Fibroblast of pulmonary artery (primary cell): Measurements from ENCODE around the gene TRIM47.

ENCODE experiments used
- DNase-seq: peaks from one replicate; pipeline ENCODE4 v3.0.0-alpha.2; 2010; ENCODE audit warnings: low read depth
- H3K4me3 ChIP-seq: replicated peaks from 2 replicates; pipeline ENCODE4 v1.5.1; 2011; ENCODE audit warnings: low read depth, mild to moderate bottlenecking, control low read depth, low read length, moderate library complexity
- TF ChIP-seq, protein P1 (sequence below): IDR thresholded peaks from 2 replicates; pipeline ENCODE4 v1.5.1; 2011; ENCODE audit warnings: mild to moderate bottlenecking, control low read depth, low read length, inconsistent platforms; ENCODE audit errors: missing control alignments

TRIM47 gene

DNA sequence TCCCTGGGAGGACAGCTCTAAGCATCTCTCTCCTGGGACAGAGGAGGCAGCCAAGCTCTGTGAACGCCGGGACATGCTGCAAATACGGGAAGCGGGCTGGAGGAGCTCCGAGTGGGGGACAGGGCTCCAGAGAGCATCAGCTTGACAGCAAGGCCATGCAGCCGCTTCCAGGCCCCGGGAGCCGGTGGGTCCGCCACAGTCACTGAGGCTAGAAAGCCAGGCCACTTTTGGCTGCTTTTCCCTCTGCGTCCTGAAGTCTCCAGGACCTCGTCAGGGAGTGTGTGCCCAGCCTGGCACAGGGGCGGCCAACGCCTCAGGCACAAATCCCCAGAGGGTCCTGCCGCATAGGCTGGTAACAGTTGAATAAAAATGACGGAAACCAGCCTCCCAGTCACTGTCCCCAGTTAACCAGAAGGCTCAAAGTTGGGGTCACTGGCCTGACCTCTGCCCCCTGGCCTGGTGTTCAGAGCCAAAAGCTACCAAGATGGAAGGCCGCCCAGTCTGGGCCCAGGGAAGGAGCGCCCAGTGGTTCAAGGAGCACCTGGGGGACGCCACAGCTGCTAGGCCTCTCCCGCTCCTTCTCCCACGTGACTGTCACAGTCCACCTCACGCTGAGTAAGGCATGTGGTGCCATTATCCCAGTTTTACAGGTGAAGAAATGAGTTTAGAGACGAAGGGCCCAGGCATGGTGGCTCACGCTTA, 21.5 kb upstream of the TRIM47 start:
- no peak for DNase-seq
- TF ChIP-seq, protein P1, sequence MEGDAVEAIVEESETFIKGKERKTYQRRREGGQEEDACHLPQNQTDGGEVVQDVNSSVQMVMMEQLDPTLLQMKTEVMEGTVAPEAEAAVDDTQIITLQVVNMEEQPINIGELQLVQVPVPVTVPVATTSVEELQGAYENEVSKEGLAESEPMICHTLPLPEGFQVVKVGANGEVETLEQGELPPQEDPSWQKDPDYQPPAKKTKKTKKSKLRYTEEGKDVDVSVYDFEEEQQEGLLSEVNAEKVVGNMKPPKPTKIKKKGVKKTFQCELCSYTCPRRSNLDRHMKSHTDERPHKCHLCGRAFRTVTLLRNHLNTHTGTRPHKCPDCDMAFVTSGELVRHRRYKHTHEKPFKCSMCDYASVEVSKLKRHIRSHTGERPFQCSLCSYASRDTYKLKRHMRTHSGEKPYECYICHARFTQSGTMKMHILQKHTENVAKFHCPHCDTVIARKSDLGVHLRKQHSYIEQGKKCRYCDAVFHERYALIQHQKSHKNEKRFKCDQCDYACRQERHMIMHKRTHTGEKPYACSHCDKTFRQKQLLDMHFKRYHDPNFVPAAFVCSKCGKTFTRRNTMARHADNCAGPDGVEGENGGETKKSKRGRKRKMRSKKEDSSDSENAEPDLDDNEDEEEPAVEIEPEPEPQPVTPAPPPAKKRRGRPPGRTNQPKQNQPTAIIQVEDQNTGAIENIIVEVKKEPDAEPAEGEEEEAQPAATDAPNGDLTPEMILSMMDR = no peak

DNA sequence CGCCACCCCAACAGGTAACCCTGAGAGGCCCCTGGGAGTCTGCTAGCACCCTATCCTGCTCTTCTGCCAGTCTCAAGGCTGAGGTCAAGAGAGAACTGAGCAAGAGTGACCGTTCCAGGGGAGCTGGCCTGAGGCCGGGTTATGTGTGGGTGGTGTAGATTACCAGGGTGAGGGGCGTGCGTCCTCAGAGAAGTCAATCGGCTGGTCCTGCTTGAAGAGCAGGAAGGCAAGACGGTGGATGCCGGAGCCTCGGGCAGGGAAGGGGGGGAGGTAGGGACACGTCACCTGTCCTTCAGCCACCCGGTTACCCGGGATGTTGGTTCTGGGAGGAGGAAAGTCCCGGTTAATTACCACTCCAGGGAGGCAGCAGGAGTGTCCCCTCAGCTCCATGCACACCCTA, 21.0 kb upstream of the TRIM47 start:
- H3K4me3 ChIP-seq = no peak overlapping the region
- no peak for DNase-seq
- TF ChIP-seq, protein P1 = no peak

More for the DNA sequence above, 21.5 kb upstream of the TRIM47 start:
- H3K4me3 ChIP-seq = no peak overlapping the region

DNA sequence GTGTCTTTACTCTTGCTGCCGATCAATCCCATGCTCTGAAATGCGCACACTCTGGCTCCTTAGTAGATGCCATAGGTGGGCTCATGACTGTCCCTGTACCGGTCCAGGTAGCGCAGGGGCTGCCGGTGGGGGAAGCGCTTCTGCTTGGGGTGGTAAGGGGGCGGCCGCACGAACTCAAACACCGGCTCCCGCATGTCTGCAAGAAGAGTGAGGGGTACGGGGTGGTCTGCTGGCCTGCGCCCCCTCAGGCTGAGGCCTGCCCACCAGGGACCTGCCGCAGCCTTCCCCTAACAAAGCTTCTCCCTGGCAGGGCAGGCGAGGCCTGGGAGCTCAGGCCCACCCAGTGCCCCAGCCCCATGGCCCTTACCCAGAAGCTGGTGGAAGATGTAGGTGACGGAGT, 20.4 kb upstream of the TRIM47 start:
- TF ChIP-seq, protein P1 = no peak
- no peak for DNase-seq
- no peak overlapping the region for H3K4me3 ChIP-seq

DNA sequence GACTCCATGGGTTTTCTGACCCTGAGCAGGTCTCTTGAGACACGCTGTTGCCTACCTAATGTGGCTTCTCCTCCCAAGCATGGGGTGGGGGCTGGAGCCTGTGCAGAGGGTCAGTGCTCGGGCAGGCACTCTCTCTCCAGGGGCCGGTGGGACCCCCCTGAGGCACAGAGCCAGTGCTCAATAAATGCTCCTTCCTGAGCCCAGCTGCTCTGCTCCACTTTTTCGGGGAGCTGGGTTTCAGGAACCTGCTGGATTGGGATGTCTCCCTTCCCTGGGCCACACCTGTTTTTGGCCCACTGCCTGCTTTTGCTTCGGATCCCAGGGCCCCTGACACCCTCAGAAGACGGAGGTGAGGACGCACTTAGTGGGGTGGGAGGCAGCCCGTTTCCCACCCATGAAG, 19.7 kb upstream of the TRIM47 start:
- DNase-seq = no peak
- TF ChIP-seq, protein P1 = no peak
- H3K4me3 ChIP-seq = no peak overlapping the region

DNA sequence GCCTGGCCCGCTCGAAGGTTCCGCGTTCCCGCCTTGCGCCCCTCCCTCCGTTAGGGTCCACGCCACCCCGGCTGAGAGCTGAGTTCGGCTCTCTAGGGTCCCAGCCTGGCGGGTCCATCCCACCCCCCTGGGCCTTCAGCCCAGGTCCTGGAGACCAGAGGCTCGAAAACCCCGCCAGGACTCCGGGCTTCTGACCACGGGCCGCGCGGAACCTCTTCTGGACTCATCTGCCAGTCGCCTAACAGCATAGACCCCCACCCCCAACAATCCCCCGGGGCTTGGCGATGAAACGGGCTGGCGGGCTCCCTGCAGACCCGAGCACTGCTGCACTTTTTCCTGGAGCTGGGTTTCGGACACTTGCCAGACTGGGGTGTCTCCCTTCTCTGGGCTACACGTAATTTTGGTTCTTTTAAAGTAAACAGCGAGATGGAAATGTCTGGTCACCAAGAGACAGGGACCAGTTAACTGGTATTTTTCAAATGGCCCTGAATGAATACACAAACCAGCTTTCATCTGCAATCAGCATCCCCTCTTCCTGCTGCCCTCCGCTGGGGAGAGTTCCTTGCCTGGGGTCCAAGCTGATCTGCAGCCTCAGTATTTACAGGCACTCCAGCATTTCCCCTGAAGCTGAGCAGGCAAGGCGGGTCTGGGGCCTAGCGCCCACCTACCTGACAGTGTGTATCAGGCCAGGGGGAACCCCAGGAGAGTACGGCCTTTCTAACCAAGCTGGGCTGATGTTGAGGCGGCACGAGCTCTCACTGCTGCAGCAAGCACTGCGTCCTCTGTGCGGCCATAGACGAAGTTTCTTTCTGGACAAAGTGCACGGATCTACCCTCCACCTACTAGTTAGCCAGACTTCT, 19.0 kb upstream of the TRIM47 start:
- TF ChIP-seq, protein P1 = no peak
- no peak for DNase-seq

DNA sequence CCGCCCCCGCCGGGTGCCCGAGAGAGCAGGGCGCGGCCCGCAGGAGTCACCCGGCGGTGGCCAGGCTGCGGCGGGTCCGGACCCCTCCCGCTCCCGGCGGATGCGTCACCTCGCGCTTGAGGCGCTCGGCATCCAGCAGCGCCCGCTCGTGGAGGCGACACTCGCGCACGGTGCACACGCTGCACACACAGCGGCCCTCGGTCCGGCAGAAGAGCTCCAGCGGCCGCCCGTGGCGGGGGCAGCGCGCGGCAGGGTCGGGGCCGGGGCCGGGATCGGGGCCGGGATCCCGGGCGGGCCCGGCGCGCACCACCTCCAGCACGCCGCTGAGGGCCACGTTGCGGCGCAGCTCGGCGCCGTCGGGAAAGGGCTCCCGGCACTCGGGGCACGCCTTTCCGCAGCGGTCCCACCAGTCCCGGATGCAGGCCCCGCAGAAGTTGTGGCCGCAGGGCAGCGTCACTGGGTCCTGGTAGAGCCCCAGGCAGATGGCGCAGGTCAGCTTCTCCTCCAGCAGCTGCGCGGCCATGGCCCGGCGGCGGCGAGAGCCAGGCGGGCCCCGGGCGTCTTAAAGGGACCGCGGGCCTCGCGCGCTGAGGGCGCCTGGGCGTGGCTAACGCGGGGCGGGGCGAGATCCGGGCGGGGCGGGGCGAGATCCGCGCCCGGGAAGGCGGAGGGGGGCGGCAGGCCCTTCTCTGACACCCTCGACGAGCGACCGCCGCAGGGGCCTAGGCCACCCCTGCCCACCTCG, 18.2 kb upstream of the TRIM47 start, which contains the start of gene TRIM65:
TSS of gene TRIM65 (minus strand) at position 537 of the 745 bp plus-strand sequence. CDS start at position 523, 14 bp downstream.
- DNase-seq = peak; percentile 71
- peak within 1 kb of the TSS; percentile 70 for H3K4me3 ChIP-seq
- TF ChIP-seq, protein P1 = no peak

More for the DNA sequence above, 19.0 kb upstream of the TRIM47 start:
- peak overlapping the region; percentile 70 for H3K4me3 ChIP-seq
